HUDEP-2 (cell line): Measurements from ENCODE around the gene ZNF575.
A peak's percentile ranks its signal among the peaks of the same experiment; 100 is the strongest.

Source experiments
- DNase-seq, 76 experiments: peaks; one replicate each; lab custom pipeline; 2025; ENCODE audit not compliant: unreplicated experiment in 76 of 76; lab: John Stamatoyannopoulos, UW

ZNF575 gene, protein sequence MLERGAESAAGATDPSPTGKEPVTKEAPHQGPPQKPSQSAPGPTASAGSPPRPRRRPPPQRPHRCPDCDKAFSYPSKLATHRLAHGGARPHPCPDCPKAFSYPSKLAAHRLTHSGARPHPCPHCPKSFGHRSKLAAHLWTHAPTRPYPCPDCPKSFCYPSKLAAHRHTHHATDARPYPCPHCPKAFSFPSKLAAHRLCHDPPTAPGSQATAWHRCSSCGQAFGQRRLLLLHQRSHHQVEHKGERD

DNA sequence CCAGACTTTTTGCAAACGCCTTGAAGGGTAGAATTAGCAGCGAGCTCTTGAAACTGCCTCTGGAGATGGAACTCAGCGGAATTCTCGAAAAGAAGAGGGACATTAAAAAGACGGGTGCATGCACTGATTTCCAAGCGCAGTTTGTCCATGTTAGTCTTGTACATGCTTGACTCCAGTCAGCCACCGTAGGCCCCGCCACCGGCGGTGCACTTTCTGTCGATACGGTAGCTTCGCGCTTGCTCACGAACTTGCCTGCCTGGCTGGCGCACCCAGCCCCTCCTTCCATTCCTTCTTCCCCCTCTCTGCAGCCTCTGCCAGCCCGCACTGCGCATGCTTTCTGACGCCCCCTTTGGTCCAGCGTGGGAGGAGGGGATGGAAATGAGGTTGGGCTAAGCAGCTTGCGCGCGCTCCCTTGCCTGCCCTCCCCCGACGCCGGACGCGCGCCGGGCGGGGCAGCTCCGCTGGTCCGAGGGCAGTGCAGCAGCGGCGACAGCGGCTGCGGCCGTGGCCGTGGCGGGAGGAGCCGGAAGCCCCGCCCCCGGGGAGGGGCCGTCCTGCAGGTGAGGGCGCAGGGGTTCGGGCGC, at the start of gene ZNF575:
ZNF575 (plus strand) TSS at position 227 of the 584 bp plus-strand sequence. CDS start 1,235 bp downstream, outside the sequence.
- DNase-seq, result peak in 74 of 76 experiments; percentile 61 to 95 (median 85)

DNA sequence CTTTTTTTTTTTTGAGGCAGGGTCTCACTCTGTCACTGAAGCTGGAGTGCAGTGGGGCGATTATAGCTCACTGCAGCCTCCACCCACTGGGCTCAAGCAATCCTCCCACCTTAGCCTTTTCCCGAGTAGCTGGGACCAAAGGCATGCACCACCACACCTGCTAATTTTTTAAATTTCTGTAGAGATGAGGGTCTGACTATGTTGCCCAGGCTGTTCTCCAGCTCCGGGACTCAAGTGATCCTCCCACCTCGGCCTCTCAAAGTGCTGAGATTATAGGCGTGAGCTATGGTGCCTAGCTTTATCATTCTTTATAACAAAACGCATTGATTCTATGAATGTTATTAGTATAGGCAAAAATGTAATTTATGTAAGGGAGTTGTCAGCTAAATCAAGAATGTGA, 49.7 kb upstream of the ZNF575 start:
- no peak for DNase-seq

- no peak for DNase-seq
Observed at GRCh38 chr19:43485951-43486350, 47.0 kb upstream of the ZNF575 start.

DNA sequence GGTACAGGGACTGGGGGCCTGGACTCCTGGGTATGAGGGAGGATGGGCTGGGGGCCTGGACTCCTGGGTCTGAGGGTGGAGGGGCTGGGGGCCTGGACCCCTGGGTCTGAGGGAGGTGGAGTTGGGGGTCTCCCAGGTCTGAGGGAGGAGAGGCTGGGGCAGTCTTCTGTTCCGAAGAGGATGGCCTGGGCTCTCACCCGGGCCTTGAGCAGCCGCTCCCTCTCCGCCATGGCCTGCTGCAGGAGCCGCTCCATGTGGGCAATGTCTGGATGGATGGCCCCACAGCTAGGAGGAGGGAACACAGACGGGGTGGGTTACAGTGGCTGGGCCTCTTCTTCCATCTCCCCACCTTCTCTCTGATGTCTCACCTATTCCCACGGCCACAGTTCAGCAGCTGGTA, 46.6 kb upstream of the ZNF575 start:
- DNase-seq, result no peak

DNA sequence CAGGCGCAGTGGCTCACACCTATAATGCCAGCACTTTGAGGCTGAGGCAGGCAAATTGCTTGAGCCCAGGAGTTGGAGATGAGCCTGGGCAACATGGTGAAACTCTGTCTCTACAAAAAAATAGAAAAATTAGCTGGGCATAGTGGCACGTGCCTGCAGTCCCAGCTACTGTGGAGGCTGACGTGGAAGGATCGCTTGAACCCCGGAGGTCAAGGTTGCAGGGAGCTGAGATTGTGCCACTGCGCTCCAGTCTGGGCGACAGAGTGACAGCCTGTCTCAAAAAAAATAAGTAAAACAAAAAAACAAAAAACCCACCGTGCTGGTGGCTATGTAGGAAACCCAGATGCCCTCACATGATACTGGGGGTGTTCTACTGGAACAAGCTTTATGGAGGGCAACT, 44.8 kb upstream of the ZNF575 start:
- DNase-seq, result no peak

DNA sequence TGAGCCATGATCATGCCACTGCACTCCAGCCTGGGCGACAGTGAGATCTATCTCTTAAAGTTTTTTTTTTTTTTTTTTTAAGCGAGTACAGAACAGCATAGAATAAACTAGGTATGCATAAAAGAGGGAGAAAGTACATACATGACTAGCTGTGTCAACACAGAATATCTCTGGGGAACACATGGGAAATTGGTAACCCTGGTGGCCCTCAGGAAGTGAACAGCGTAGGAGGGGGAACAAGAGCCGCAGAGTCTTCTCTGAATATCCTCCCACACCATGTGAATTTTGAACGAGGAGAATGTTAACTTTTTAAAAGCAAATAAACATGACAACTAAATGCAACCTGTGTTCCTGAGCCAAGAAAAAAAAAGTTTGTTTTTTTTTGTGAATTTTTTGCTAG, 43.7 kb upstream of the ZNF575 start:
- no peak for DNase-seq

- no peak for DNase-seq
Observed at GRCh38 chr19:43489979-43490599, 42.9 kb upstream of the ZNF575 start.

GRCh38 chr19:43490759-43491158, 42.2 kb upstream of the ZNF575 start:
- DNase-seq, result no peak

DNA sequence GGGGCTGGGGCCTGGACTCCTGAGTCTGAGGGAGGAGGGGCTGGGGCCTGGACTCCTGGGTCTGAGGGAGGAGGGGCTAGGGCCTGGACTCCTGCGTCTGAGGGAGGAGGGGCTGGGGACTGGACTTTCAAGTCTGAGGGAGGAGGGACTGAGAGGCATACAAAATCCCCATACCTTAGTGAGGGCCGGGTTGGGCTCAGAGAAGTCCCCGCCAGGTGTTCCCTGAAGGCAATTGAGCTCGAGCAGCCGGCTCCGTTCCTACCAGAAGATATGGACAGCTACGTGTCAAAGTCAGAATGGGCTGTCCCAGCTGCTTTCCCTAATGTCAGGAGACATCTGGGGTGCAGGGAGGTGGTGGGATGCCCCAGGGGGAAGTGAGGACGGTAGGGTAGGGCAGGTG, 37.9 kb upstream of the ZNF575 start:
- no peak for DNase-seq

DNA sequence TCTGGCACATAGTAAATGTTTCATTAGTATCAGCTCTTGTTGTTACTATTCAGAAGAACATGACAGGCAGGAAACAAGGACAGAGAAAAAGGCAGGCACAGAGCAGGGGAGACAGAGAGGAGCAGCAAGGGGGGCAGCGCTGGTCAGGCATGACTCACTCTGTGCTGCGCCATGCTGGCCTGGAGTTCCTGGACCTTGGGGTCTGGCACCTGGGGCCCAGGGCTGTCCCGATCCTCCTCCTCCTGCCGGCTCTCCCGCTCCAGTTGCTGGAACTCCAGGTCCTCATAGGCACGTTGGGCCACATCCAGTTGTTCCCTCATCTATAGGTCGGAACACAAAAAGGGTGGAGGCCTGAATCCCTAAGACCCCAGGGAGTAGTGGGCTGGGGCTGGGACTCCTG, 36.0 kb upstream of the ZNF575 start:
- no peak for DNase-seq

GRCh38 chr19:43498233-43498842, 34.6 kb upstream of the ZNF575 start:
- DNase-seq, result no peak

- DNase-seq, result no peak
Observed at GRCh38 chr19:43499042-43499441, 33.9 kb upstream of the ZNF575 start.

- no peak for DNase-seq
Observed at GRCh38 chr19:43501661-43502418, 31.1 kb upstream of the ZNF575 start.

DNA sequence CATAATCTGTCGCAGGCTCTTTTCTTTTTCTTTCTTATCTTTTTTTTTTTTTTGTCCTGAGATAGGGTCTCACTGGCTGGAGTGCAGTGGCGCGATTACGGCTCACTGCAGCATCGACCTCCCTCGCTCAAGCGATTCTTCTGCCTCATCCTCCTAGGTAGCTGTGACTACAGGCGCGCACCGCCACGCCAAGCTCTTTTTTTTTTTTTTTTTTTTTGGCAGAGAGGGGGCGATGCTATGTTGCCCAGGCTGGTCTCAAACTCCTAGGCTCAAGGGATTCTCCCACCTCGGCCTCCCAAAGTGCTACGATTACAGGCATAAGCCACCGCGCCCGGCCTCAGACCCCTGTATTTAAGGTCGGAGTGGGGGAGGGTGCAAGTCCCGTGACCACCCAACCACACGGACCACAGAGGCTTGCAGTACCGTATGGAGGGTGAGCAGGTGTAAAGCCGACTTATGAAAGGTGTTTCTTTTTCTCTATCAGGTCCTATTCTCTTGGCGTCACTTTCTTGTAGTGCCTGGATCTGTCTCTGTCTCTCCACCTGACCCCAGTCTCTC, 30.5 kb upstream of the ZNF575 start:
- no peak for DNase-seq

DNA sequence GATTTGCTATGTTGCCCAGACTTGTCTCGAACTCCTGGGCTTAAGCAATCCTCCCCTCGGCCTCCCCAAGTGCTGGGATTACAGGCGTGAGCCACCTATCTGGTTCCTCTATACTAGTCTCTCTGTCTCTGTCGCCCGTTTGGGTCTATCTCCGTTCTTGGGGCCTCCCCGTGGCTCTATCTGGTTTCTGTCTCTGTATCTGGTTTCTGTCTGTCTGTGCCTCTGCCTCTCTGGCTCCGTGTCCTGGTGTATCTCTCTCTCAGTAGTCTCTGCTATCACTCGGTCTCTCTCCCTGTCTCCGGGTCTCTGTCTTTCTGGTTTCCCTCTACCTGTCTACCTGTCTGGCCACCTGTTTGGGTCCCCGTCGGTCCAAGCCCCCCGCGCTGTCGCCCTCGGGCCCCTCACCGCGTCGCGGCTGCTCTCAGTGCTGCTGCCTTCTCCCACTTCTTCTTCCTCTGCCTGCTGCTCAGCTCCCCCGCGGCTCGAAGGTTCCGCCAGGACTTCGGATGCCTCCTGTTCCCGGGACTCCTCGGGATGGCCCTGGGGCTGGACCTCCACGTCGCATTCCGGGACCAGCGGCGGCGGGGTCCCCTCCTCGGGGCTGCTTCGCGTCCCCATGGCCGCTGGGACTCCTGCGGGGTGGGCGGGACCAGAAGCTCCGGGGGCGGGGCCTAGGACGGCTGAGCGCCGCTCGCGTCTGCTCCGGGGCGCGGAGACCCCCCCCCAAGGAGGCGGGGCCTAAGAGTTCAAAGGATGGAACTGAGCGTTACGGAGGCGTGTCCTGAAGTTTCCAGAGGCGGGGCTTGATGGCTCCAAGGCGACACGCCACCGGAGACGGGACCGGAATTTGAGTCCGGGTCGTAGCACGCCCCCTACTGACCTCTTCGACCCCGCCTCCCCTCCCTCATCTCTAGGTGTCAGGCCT, 29.2 kb upstream of the ZNF575 start:
- DNase-seq, result peak in 75 of 76 experiments; percentile 66 to 99 (median 96)

DNA sequence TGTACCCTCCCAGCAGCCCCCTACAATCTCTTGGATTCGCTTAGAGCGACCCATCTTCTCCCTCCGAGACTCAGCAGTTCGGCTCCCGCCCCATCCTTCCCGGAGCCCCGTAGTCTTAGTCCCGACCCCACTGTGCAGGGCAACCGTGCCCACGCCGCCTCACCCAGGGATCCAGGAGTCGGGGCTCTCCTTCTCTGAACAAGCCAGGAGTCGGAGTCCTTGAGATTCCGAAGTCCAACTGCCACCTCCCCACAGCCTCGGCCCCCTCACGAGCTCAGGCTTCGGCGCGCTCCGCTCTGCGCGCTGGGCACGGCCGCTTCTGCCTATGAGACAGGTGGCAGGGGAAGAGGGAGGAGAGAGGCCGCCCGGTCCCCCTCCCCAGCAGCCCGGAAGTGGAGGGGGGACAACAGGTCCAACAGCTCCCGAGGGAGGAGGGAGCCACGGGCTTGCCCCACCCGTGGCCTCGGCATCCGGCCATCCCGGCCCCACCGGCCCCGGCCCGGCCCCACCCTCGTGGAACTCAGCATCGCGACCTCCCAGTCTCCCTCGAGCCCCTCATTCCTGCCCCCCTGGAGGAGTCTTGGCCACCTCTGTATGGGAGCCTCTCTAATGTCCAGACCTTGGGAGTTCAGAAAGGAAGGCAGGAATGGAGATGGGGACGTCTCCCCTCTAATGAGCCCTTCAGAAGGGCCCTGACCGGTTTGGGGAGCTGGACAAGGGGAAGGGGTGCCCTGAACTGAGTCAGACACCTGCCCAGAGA, 28.4 kb upstream of the ZNF575 start, which contains the start of gene PHLDB3:
PHLDB3 (minus strand) TSS at position 321 of the 760 bp plus-strand sequence. CDS start 628 bp downstream, outside the sequence.
- peak in 16 of 76 experiments; percentile 24 to 71 (median 40) for DNase-seq

GRCh38 chr19:43505186-43505456, 27.9 kb upstream of the ZNF575 start:
- DNase-seq, result no peak

DNA sequence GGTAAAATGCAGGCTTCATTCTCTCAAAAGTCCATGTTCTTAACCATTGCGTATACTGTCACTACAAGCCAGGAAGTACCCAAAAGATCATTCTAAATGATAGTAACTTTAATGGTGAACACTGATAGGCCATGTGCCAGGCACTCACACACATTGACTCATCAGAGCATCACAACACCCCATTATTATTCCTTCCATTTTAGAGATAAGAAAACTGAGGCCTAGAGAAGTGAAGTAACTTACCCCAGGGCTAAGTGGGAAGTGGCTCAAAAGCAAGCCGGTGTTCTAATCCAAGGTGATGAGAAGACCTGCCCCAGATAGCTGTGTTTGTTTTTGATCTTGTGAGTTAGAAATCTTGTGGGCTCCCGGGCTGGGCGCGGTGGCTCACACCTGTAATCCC, 27.0 kb upstream of the ZNF575 start:
- peak in 61 of 76 experiments; percentile 12 to 84 (median 53) for DNase-seq

GRCh38 chr19:43506629-43507028, 26.4 kb upstream of the ZNF575 start:
- DNase-seq, result no peak
